SK-N-MC (cell line): ENCODE results near the gene MPZ.

Experiments used
- EZH2 ChIP-seq: fragments of 200-600 bp; sonication (generic); IDR thresholded peaks from one replicate; pipeline ENCODE4 v1.6.1; 2017; ENCODE audit warnings: antibody characterized with exemption
- POLR2AphosphoS5 ChIP-seq: IDR thresholded peaks from 2 replicates; pipeline ENCODE4 v1.6.1; 2012; ENCODE audit warnings: mild to moderate bottlenecking, low read depth, low read length, borderline replicate concordance

DNA sequence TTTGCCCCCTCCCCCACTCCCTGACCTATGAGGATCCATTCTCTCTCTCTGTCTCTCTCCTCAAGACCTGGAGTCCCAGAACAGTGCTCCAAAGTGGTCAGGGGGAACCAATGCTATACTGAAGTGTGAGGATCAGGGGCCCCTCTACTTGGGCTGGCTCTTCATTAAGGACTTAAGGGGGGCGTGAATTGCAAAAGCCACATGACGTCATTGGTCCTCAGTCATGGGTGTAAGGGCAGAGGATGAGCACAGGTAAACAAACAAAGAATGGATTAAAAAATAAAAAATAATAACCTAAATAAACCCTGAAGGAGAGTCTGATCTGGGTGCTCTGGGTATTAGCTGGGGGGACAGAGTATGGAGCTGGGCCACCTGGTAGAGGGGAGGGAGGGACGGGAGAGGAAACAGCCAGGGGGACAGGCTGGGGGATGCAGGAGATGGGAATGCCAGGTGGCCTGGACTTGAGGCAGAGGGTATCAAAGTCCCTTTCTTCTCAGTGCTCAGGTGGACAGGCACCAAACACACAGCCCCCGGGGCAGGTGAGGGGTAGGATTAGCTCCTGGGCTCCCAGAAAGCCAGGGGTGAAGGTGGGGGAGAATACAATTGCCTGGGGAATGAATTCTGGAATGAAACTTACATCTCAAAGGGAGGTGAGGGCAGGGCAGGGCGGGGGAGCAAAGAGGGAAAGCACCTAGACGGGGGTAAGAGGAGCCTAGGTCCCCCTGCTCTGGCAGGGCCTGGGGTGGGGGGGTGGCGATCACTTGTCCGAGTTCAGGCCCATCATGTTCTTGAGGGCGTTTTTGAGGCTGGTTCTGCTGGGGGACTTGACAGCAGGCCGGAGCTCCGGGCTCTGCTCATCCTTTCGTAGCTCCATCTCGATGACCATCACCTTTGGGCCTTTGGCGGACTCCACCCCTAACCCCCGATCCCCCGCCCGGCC, 4.6 kb downstream of the MPZ start:
- TF ChIP-seq POLR2AphosphoS5 (no peak), EZH2 (no peak)
